GM12878 (cell line): ENCODE results near the gene PPP1CA. TPM values are rescaled to one million over a fixed set of nuclear protein-coding genes. Genes with fewer than 3 reads are reported as not detected.

Experiments
- BACH1 ChIP-seq: fragments of 450-650 bp; IDR thresholded peaks from 2 replicates; pipeline ENCODE4 v1.6.1; 2017; ENCODE audit warnings: mild to moderate bottlenecking, borderline replicate concordance
- BCL11A ChIP-seq: IDR thresholded peaks from 2 replicates; pipeline ENCODE4 v1.6.1; 2011; ENCODE audit warnings: low read depth, low read length
- CBFB ChIP-seq: IDR thresholded peaks from 2 replicates; pipeline ENCODE4 v1.6.1; 2016; ENCODE audit warnings: antibody characterized with exemption, low read depth
- CREM ChIP-seq: IDR thresholded peaks from 2 replicates; pipeline ENCODE4 v1.6.1; 2014; ENCODE audit warnings: antibody characterized with exemption, low read depth
- DPF2 ChIP-seq: fragments of 450-650 bp; IDR thresholded peaks from 2 replicates; pipeline ENCODE4 v1.6.1; 2017; ENCODE audit warnings: mild to moderate bottlenecking
- EGR1 ChIP-seq, 2 experiments: IDR thresholded peaks; 1 replicate in 1 of 2; 2 replicates in 1 of 2; pipeline ENCODE4 v1.6.1; 2011 to 2012; ENCODE audit warnings: low read depth in 2 of 2, low read length in 2 of 2, borderline replicate concordance in 1 of 2, mild to moderate bottlenecking in 1 of 2, moderate library complexity in 1 of 2
- ETV6 ChIP-seq, 2 experiments: fragments of 450-650 bp in 1 of 2; IDR thresholded peaks in 1 of 2; conservative IDR thresholded peaks in 1 of 2; 2 replicates each; pipeline ENCODE4 v1.6.1; 2014; ENCODE audit warnings: antibody characterized with exemption in 1 of 2, borderline replicate concordance in 1 of 2, low read depth in 1 of 2, mild to moderate bottlenecking in 1 of 2, moderate library complexity in 1 of 2
- GABPA ChIP-seq: IDR thresholded peaks from 2 replicates; pipeline ENCODE4 v1.6.1; 2014; ENCODE audit warnings: antibody characterized with exemption, low read depth, mild to moderate bottlenecking, inconsistent platforms
- HDGF ChIP-seq: fragments of 450-650 bp; IDR thresholded peaks from 2 replicates; pipeline ENCODE4 v1.6.1; 2016; ENCODE audit warnings: antibody characterized with exemption
- IKZF1 ChIP-seq: fragments of 450-650 bp; conservative IDR thresholded peaks from 2 replicates; pipeline ENCODE4 v1.6.1; 2017; ENCODE audit warnings: antibody characterized with exemption, mild to moderate bottlenecking
- MTA2 ChIP-seq: fragments of 450-650 bp; IDR thresholded peaks from 2 replicates; pipeline ENCODE4 v1.6.1; 2016; ENCODE audit warnings: low read depth, mild to moderate bottlenecking, moderate library complexity
- MXI1 ChIP-seq: fragments of 150-350 bp; IDR thresholded peaks from 2 replicates; pipeline ENCODE4 v1.6.1; 2011; ENCODE audit warnings: low read depth, mild to moderate bottlenecking, inconsistent platforms, low read length, improper control_type of control experiment
- MYB ChIP-seq: fragments of 150-350 bp; IDR thresholded peaks from 2 replicates; pipeline ENCODE4 v1.6.1; 2014; ENCODE audit warnings: mild to moderate bottlenecking, low read depth, low read length, borderline replicate concordance
- NFXL1 ChIP-seq: fragments of 450-650 bp; IDR thresholded peaks from 2 replicates; pipeline ENCODE4 v1.6.1; 2017; ENCODE audit warnings: antibody characterized with exemption, mild to moderate bottlenecking, borderline replicate concordance
- NR2C2 ChIP-seq: IDR thresholded peaks from 2 replicates; pipeline ENCODE4 v1.6.1; 2011; ENCODE audit warnings: borderline replicate concordance, low read depth; ENCODE audit not compliant: control insufficient read depth, insufficient read length
- PML ChIP-seq: IDR thresholded peaks from 2 replicates; pipeline ENCODE4 v1.6.1; 2012; ENCODE audit warnings: low read length, inconsistent platforms
- POLR2AphosphoS2 ChIP-seq: IDR thresholded peaks from 2 replicates; pipeline ENCODE4 v1.6.1; 2011; ENCODE audit warnings: low read depth, mild to moderate bottlenecking, low read length, improper control_type of control experiment, moderate library complexity
- POLR2AphosphoS5 ChIP-seq: IDR thresholded peaks from 2 replicates; pipeline ENCODE4 v1.6.1; 2011; ENCODE audit warnings: mild to moderate bottlenecking, low read length, inconsistent platforms
- ZBED1 ChIP-seq: IDR thresholded peaks from 2 replicates; pipeline ENCODE4 v1.6.1; 2016; ENCODE audit warnings: borderline replicate concordance
- polyA plus RNA-seq, 11 experiments: library from polyadenylated mRNA; depleted of rRNA in 4 of 11; unstranded in 6 of 11; stranded (reverse) in 5 of 11; fragments of >200 nt; fragmentation: Nextera tagmentation in 4 of 11; fragmentation: Illumina TruSeq in 1 of 11; extraction: Ambion mirVana in 4 of 11; extraction: Trizol in 1 of 11; gene quantifications; 1 replicate in 1 of 11; 2 replicates in 10 of 11; pipeline versions ENCODE4 v1.2.1 to v1.2.3, GENCODE V29; 2011 to 2016; ENCODE audit warnings: inconsistent platforms in 2 of 11, missing spikeins in 2 of 11, low read depth in 1 of 11
- total RNA-seq, 4 experiments: library from RNA; depleted of rRNA in 3 of 4; stranded (reverse); fragments of >200 nt in 3 of 4; fragmentation: Illumina TruSeq in 1 of 4; extraction: Trizol in 1 of 4; gene quantifications; 2 replicates each; pipeline versions ENCODE4 v1.2.1 to v1.2.3, GENCODE V29; 2013 to 2021
- TF ChIP-seq, protein P1 (sequence below): IDR thresholded peaks from 2 replicates; pipeline ENCODE4 v1.6.1; 2011; ENCODE audit warnings: low read depth, low read length, improper control_type of control experiment, borderline replicate concordance
- TF ChIP-seq, protein P2 (sequence below): fragments of 450-650 bp; IDR thresholded peaks from 2 replicates; pipeline ENCODE4 v1.6.1; 2017; ENCODE audit warnings: borderline replicate concordance
- TF ChIP-seq, protein P3 (sequence below): fragments of 450-650 bp; IDR thresholded peaks from 2 replicates; pipeline ENCODE4 v1.6.1; 2017; ENCODE audit warnings: antibody characterized with exemption, mild to moderate bottlenecking, moderate library complexity
- TF ChIP-seq, protein P4 (sequence below): fragments of 450-650 bp; IDR thresholded peaks from 2 replicates; pipeline ENCODE4 v1.6.1; 2017; ENCODE audit warnings: low read depth, mild to moderate bottlenecking, moderate library complexity
- TF ChIP-seq, protein P5 (sequence below): IDR thresholded peaks from 2 replicates; pipeline ENCODE4 v1.6.1; 2011; ENCODE audit warnings: borderline replicate concordance, low read depth, mild to moderate bottlenecking, moderate library complexity, low read length; ENCODE audit not compliant: insufficient read depth, poor library complexity, severe bottlenecking

The PPP1CA gene
- total and polyA plus RNA-seq, 10 of the 15 experiments (the other 5 are each of a cell fraction or from before 2014, with no cell fraction given): 26.4 to 458 (median 240) TPM

DNA sequence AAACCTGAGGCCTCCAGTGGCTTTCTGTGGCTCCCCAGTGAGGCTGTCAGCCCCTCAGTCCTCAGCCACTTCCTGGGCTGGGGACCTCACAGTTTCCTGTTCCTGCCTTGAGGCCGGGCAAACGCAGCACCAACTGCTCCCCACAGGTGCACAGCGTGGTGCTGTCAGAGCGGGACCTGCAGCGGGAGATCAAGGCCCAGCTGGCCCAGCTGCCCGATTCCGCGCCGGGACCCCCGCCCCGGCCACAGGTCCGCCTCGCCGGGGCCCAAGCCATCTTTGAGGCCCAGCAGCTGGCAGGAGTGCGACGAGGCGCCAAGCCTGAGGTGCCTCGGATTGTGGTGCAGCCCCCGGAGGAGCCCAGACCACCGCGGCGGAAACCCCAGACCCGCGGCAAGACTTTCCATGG, 7.6 kb upstream of the PPP1CA start (continued):
- no peak for TF ChIP-seq MYB
- TF ChIP-seq BACH1: no peak
- TF ChIP-seq, protein P1, sequence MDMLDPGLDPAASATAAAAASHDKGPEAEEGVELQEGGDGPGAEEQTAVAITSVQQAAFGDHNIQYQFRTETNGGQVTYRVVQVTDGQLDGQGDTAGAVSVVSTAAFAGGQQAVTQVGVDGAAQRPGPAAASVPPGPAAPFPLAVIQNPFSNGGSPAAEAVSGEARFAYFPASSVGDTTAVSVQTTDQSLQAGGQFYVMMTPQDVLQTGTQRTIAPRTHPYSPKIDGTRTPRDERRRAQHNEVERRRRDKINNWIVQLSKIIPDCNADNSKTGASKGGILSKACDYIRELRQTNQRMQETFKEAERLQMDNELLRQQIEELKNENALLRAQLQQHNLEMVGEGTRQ: no peak
- TF ChIP-seq, protein P2, sequence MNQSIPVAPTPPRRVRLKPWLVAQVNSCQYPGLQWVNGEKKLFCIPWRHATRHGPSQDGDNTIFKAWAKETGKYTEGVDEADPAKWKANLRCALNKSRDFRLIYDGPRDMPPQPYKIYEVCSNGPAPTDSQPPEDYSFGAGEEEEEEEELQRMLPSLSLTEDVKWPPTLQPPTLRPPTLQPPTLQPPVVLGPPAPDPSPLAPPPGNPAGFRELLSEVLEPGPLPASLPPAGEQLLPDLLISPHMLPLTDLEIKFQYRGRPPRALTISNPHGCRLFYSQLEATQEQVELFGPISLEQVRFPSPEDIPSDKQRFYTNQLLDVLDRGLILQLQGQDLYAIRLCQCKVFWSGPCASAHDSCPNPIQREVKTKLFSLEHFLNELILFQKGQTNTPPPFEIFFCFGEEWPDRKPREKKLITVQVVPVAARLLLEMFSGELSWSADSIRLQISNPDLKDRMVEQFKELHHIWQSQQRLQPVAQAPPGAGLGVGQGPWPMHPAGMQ: no peak
- 0 out of 2 replicates have a peak, but pooled peaks have one; percentile 41 for TF ChIP-seq MXI1
- TF ChIP-seq GABPA: no peak
- TF ChIP-seq NR2C2: no peak
- TF ChIP-seq CBFB: no peak
- TF ChIP-seq, protein P3, sequence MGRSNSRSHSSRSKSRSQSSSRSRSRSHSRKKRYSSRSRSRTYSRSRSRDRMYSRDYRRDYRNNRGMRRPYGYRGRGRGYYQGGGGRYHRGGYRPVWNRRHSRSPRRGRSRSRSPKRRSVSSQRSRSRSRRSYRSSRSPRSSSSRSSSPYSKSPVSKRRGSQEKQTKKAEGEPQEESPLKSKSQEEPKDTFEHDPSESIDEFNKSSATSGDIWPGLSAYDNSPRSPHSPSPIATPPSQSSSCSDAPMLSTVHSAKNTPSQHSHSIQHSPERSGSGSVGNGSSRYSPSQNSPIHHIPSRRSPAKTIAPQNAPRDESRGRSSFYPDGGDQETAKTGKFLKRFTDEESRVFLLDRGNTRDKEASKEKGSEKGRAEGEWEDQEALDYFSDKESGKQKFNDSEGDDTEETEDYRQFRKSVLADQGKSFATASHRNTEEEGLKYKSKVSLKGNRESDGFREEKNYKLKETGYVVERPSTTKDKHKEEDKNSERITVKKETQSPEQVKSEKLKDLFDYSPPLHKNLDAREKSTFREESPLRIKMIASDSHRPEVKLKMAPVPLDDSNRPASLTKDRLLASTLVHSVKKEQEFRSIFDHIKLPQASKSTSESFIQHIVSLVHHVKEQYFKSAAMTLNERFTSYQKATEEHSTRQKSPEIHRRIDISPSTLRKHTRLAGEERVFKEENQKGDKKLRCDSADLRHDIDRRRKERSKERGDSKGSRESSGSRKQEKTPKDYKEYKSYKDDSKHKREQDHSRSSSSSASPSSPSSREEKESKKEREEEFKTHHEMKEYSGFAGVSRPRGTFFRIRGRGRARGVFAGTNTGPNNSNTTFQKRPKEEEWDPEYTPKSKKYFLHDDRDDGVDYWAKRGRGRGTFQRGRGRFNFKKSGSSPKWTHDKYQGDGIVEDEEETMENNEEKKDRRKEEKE: no peak
- TF ChIP-seq IKZF1: peak; percentile 43; the same call in 1 of the 2 replicates
- no peak for TF ChIP-seq EGR1 (IDR thresholded peaks at IDR 0.05; ENCODE audit: borderline replicate concordance in 1 of 2, low read depth in 2 of 2, low read length in 2 of 2)
- peak; percentile 12; the same call in 1 of the 2 replicates for TF ChIP-seq CREM
- no peak for TF ChIP-seq HDGF
- no peak for TF ChIP-seq POLR2AphosphoS5
- TF ChIP-seq DPF2: no peak
- no peak for TF ChIP-seq BCL11A
- TF ChIP-seq NFXL1: no peak
- TF ChIP-seq ETV6 (conservative IDR thresholded peaks at IDR 0.05 in 1 of 2, IDR thresholded peaks at IDR 0.05 in 1 of 2; ENCODE audit: borderline replicate concordance in 1 of 2, low read depth in 1 of 2): peak in 1 of 2 experiments; percentile 80; a peak in 2 of 4 replicates
- no peak for TF ChIP-seq POLR2AphosphoS2
- TF ChIP-seq, protein P4, sequence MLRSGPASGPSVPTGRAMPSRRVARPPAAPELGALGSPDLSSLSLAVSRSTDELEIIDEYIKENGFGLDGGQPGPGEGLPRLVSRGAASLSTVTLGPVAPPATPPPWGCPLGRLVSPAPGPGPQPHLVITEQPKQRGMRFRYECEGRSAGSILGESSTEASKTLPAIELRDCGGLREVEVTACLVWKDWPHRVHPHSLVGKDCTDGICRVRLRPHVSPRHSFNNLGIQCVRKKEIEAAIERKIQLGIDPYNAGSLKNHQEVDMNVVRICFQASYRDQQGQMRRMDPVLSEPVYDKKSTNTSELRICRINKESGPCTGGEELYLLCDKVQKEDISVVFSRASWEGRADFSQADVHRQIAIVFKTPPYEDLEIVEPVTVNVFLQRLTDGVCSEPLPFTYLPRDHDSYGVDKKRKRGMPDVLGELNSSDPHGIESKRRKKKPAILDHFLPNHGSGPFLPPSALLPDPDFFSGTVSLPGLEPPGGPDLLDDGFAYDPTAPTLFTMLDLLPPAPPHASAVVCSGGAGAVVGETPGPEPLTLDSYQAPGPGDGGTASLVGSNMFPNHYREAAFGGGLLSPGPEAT: no peak
- TF ChIP-seq, protein P5, sequence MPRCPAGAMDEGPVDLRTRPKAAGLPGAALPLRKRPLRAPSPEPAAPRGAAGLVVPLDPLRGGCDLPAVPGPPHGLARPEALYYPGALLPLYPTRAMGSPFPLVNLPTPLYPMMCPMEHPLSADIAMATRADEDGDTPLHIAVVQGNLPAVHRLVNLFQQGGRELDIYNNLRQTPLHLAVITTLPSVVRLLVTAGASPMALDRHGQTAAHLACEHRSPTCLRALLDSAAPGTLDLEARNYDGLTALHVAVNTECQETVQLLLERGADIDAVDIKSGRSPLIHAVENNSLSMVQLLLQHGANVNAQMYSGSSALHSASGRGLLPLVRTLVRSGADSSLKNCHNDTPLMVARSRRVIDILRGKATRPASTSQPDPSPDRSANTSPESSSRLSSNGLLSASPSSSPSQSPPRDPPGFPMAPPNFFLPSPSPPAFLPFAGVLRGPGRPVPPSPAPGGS: no peak
- no peak for TF ChIP-seq PML
- TF ChIP-seq MTA2: no peak
- TF ChIP-seq ZBED1: no peak
